GM12864 (cell line): ENCODE measurements around the gene PAMR1.

Experiments used
- DNase-seq: peaks from one replicate; pipeline ENCODE4 v3.0.0-alpha.2; 2011; ENCODE audit warnings: low read depth
- H3K4me3 ChIP-seq: 2 replicates; pipeline ENCODE4 v1.5.1; 2011; ENCODE audit warnings: mild to moderate bottlenecking, low read depth, low read length, control low read depth
- TF ChIP-seq, protein P1 (sequence below): IDR thresholded peaks from 2 replicates; pipeline ENCODE4 v1.5.1; 2011; ENCODE audit warnings: low read depth, mild to moderate bottlenecking, moderate library complexity, low read length, control low read depth, inconsistent platforms; ENCODE audit errors: missing control alignments

The PAMR1 gene

DNA sequence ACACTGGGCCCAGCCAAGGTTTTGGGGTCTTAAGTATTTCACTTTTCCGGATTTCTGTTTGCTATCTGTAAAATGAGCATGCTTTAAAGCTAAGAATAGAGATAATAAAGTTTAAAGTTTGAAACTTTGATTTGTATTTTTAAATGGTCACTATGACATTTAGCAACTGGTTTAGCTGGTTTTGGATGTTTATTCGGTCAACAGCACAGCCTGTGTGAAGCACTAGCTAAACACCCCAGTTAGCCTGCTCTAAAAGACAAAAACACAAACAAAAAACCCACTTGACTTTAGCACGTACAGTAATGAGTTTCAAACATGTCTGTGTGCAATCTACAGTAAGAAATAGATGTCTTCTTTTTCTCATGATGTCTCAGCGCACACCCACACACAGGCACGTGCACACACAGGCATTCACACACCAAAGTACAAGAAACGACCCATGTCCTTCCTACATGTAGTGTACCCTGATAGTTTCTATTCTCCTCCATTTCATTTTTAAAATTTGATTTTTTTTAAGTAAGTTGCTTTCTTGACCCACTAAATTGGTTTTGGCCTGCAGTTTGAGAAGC lies 135.4 kb downstream of the PAMR1 start:
- H3K4me3 ChIP-seq = no peak overlapping the region
- TF ChIP-seq, protein P1, sequence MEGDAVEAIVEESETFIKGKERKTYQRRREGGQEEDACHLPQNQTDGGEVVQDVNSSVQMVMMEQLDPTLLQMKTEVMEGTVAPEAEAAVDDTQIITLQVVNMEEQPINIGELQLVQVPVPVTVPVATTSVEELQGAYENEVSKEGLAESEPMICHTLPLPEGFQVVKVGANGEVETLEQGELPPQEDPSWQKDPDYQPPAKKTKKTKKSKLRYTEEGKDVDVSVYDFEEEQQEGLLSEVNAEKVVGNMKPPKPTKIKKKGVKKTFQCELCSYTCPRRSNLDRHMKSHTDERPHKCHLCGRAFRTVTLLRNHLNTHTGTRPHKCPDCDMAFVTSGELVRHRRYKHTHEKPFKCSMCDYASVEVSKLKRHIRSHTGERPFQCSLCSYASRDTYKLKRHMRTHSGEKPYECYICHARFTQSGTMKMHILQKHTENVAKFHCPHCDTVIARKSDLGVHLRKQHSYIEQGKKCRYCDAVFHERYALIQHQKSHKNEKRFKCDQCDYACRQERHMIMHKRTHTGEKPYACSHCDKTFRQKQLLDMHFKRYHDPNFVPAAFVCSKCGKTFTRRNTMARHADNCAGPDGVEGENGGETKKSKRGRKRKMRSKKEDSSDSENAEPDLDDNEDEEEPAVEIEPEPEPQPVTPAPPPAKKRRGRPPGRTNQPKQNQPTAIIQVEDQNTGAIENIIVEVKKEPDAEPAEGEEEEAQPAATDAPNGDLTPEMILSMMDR = no peak
- DNase-seq = peak; percentile 62

GRCh38 chr11:35389112-35389511 lies 136.3 kb downstream of the PAMR1 start:
- TF ChIP-seq, protein P1 = no peak
- no peak overlapping the region for H3K4me3 ChIP-seq
- no peak for DNase-seq

DNA sequence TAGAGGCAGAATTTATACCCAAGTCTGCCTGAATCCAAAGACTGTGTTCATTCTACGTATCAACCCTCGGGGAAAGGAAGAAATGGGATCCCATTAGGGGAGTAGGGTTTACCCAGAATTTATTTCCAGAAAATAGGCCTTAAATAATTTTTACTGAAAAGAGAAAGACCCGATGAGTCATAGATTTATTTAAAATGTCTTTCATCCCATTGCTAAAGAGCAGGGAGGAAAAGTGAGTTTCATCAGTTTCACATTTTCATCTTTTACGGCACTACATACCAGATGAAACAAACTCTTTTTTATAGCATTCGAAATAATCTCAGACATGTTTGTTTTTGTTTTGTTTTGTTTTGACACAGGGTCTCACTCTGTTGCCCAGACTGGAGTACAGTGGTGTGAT lies 137.4 kb downstream of the PAMR1 start:
- no peak overlapping the region for H3K4me3 ChIP-seq
- TF ChIP-seq, protein P1 = no peak
- no peak for DNase-seq

DNA sequence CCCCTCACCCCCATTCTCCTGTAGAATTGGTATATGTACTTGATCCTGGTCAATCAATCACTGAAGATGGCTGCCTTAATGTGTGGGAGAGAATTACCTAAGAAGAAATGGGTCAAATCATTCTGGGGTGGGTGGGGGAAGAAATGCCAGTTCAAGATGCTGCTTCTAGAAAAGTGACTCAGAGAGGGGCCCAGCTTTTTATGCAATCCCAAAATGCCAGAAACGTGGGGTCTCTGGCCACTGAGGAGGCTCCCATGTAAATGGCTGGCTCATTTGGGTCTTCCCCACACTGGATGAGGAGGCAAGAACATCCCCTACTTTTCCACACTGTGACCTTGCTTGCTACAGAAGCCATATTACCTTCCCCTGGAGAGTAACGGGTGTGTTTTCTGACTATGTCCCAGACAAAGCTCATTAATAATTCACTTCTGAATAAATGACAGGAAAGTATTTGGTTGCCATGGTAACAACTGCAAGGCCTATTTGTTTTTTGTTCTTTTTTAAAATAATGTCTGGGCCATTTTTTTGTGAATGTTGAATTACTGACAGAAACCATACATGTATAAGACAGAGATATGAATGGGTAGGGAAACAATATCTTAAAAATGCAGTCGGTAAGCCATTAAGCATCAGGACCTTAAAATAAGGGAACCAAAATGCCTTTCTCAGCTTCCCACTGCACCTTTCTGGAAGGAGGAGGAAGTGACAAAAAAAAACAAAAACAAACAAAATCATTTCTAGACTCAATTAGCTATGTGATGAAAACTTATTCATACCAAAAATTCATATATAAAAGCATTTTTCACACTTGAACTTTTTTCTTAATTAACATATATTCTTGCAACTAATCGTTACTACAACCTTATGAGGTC lies 138.1 kb downstream of the PAMR1 start:
- TF ChIP-seq, protein P1 = peak; percentile 41
- no peak for DNase-seq
- no peak overlapping the region for H3K4me3 ChIP-seq

DNA sequence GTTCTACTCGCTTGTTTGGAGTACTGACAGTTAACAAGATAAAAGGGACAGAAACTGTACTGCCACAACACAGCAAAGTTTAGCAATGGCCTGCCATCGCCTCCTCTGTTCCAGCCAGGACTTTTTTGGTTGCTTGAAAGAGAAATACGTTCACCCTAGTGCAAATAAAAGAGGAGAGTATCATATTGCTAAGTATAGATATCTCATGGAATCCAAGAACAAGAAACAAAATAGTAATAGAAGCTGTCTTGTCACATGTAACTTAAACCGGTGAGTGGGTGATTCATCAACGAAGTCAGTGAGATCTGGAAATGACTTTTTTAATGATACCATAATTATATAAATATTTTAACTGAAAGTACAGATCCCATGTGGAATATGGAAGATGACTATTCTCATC lies 141.5 kb downstream of the PAMR1 start:
- DNase-seq = no peak
- no peak overlapping the region for H3K4me3 ChIP-seq
- TF ChIP-seq, protein P1 = no peak
